NCI-H2227 (cell line): Measurements from ENCODE around the gene CACNA2D2.

Source experiments
- DNase-seq: peaks from one replicate; lab custom pipeline; 2025; ENCODE audit not compliant: unreplicated experiment; lab: John Stamatoyannopoulos, UW

The CACNA2D2 gene

DNA sequence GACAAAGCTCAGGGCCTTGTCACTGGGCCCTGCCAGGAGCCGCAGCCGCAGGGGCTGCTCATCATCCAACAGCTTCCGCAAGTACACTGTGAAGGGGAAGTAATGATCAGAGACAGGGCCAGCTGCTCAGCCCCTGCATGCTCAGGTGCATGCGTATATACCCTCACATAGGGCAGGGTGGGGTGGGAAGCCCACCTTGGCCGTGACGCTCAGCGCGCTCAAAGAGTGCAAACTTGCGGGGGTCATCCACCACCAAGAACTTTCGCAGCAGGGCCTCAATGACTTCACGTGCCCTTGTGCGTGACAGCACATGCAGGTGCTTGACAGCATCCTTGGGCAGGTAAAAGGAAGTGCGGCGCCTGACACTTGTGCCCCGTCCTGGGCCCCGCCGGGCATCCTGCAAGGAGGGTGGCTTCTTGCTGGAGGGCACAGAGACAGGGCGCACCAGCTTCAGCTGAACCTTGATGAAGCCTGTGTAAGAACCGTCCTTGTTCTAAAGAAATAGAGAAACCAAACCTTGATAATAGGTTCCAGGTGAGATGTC lies 172.0 kb downstream of the CACNA2D2 start:
- no peak for DNase-seq

DNA sequence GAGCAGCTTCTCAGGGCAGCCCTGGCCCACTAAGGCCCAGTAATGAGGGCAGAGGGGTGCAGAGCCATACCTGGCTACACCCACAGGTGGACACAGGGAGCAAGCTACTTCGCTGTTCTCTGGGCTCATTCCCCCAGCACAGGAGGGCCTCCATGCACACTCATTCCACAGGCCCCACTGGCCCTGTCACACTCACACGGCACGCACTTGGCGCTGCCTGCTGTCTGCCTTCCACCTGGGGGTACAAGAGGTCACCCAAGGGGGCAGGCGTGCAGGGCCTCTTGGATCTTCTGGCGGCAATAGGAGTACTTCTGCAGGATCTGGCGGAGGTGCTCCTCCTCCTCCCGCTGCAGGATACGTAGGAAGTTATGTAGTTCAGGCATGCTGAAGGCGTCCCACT lies 173.1 kb downstream of the CACNA2D2 start:
- no peak for DNase-seq

DNA sequence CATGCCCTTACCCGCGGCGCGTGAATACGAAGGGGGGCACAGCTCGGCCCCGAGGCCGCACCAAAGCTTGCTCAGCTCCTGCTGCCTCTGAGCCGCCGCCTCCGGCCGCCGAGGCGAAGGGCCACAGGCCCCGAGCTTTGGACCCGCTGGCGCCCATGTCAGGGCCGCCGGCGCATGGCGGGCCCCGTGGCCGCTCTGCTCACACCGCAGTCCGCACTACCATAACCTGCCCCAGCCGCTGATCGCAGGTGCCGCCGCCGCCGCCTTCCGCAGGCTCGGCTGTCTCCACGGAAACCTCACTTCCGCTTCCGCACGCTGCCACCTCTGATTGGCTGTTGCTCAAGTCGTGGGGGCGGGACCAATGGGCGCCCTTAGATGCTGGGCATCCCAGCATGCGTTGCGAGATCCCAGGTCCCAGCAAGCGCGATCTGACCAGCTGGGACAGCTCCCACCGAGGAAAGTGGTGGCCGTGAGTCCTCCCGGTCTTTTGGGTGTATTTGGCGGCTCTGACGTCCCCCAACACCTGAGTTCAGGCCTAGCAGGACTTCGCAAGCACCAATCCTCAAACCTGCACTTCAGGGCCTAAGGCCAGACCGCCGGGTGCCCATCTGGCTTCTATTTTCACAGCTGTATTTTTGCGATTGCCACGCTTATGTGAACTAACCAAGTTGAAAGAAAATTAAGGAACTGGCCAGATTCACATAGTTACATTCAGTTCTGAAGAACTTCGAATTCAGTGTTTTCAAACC lies 175.3 kb downstream of the CACNA2D2 start, which contains the start of gene TUSC2:
Gene TUSC2 (minus strand): TSS at position 281 of the 749 bp plus-strand sequence. CDS start 124 bp downstream, at position 157.
- peak; percentile 96 for DNase-seq

DNA sequence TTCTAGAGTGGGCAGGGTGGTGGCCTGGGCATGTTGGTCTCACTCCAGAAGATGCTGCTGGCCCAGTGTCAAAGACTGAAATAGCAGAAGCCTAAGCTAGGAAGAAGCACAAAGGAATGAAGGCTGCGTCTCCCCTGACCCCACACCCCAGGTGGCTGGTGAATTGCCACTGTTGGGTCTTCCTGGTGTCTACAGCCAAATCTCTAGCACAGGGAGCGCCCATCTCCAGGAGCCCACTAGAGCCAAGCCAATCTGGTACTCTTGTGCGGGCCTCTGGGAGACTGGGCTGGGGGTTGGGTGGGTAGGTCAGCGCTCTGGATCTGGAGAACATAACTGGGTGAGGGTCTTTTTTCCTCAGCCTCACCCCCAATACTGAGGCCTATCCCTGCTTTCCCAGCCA lies 176.3 kb downstream of the CACNA2D2 start:
- no peak for DNase-seq

DNA sequence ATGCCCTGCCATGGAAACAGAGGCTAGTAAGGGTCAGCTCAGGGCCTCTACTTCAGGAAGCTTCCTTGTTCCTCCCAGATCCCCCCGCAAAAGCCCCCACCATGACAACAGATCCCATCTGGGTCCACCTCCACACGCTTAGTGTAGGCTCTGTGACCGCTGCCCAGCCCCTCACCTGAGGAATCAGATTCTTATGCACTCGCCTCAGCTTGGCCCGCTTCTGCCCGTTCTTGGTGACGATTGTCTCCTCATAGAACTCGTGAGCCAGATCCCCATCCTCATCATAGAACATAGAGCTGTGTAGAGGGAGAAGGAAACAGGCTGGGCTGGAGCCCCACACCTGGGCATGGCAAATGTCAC lies 177.3 kb downstream of the CACNA2D2 start:
- no peak for DNase-seq

DNA sequence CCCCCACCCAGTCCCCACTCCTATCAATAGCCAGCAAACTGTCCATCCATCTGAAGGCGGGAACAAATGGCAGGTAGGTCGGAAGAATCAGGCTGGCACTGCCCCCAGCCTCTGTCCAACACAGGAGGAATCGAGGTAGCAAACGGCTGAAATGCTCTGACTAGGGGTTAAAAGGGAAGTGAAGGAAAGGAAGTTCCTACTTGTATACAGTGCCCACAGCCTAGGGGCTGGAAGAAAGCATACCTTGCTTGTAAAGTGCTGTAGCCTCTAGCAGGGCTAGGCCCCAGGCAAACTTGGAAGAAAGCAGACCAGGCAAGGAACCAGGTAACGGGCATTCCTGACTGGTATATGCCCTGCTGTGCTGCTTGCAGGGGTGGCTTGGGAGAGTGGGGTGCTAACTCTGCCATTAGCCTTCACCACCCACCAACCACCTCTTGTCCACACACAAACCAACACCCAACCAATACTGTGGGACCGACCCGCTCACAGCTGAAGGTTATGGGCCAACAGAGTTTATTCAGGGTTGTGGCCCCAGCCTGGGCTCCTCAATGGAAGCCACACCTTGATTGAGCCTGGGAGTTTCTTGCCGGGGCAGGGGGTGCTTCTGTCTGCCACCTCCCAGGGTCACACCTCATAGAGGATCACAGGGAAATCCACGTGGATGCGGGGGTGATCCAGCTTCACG lies 177.8 kb downstream of the CACNA2D2 start:
- DNase-seq: no peak

DNA sequence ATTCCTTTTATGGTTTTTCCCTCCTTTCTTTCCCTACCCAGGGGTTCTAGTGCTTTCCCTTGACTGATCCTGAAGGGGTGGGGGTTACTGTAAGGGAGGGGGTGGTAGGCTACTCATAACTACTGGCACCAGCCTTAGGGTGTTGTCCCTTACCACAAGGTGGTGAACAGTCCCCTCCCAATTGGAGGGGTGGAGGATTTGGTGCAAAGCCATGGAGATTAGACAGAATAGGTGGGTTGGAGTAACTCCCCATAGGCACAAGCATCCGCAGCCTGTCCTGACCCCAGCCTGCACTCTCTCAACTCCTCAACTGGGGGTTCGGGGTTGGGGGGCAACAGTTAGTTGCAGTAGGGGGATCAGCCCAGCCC lies 178.3 kb downstream of the CACNA2D2 start:
- no peak for DNase-seq

DNA sequence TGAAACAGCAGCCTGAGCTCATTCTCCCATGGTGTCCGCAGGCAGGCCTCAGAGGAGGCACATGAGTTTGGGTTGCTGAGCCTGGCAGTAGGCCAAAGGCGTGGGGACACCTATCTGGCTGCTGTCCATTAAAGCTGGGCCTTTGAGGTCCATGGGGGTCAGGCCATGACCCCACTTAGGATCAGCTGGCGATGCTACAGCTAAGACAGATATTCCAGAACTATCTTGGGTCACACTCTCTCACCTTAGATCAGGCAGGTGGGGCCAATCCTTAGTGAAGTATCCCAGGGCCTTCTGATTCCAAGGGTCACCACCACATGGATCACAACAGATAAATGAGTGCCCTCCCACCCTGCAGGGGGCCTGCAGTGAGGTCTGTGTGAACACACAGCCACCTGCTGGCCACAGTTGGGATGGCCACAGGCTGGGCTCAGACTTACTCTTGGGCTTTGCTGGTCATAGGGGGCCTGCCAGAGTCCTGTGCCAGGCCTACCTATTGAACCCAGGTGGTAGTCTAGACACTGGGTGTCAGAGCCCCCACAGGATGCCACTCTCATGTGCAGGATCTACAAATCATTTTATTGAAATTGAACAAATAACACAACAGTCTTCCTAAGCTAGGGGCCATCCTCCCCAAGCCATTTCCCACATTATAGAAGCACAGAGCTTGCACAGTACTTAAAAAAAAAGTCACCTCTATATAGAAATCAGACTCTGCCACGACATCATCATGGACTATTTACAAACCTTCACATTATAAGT lies 178.9 kb downstream of the CACNA2D2 start:
- DNase-seq: peak; percentile 81

DNA sequence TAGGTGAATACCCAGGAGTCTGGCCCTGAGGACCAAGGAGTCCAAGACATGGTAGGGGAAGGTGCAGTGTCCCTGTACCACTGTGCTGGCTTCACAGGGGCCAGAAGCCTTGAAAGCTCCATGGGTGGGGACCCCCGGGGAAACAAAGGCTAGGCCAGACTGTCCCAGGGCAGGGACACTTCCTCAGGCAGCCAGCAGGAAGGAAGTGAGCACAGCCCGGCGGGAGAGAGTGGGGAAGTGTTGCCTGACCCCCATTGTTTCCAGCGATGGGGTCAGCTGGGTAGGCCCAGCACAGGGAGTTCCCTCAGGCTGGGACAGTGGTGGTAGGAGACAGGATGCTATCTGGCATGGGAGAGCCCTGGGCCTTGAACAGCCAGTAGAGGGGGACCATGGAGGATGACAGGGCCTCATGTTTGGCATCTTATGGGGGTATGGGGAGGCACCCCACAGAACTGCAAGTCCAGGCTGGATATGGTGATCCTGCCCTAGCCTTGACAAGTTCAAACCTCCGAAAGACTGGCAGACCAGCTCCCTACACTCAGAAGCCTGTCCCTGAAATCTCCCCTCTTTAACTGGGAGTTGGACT lies 179.7 kb downstream of the CACNA2D2 start:
- DNase-seq: no peak

DNA sequence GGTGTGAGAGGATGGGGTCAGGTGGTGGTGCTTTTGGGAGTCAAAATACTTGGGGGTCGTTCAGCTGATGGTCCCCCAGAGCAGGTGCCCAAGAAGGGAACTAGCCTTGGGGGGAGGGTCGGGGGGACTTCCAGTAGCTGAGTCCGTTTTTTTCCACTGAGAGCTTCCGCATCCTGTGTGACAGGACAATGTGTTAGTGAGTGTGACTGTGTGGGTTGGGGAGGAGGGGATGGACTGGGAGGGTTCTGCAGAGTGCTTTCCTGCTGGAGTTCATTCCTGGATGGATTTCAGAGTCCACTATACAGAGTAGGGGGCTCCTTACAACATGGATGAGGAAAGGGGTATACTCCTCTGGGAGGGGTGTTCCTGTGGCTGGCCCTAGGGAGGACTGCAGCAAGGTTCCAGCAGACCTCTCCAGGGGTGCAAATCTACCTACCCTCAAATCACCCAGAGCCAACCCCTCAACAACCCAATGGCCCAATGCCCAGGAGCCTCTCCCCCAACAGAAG lies 180.3 kb downstream of the CACNA2D2 start:
- no peak for DNase-seq

DNA sequence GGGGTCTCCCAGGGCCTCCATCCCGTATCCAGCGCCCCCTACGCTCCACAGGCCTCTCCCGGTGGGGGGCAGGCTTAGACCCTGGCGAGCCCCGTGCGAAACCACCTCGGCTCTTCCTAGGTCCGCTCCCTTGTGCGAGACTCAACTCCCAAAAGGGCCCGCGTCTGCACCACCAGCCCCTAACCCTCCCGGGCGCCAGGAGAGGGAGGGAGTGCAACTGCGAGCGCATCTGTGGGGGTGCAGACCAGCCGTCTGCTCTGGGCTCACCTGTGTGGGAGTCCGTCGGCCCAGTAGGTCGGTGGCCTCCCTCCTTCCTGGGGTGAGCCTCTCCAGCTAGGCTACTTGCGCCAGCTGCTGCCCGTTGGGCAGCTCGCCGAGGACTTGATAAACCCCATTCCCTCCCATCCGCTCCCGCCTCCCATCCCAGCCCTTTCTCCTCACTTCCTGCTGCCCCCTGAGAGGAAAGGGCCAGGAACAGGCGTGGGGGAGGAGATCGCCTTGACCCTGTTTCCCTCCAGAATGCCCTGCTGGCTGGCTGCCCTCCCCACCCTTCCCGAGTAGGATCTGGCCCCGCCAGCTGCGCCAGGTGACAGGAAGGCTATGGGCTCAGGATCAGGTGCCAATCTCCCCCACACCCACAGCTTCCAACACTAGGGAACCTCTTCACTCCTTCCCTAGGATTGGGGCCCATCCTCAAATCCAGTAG lies 180.9 kb downstream of the CACNA2D2 start, which contains the start of gene HYAL2:
Gene HYAL2 (minus strand): TSS at position 360 of the 706 bp plus-strand sequence. CDS start 2,256 bp downstream, outside the sequence.
- DNase-seq: no peak

DNA sequence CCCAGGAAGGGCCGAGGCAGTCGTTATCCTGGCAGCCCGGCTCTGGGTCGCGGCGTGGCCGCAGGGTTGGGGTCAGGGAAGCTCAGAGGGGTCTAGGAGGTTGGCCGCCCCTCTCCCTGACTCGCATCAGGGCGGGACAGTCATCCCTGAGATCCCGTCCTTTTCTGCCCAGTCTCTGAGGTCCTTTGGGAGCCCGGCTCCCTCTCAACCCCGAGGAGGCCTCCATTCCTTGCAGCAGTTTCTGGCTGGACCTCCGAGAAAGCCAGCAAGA lies 181.4 kb downstream of the CACNA2D2 start:
- DNase-seq: no peak

DNA sequence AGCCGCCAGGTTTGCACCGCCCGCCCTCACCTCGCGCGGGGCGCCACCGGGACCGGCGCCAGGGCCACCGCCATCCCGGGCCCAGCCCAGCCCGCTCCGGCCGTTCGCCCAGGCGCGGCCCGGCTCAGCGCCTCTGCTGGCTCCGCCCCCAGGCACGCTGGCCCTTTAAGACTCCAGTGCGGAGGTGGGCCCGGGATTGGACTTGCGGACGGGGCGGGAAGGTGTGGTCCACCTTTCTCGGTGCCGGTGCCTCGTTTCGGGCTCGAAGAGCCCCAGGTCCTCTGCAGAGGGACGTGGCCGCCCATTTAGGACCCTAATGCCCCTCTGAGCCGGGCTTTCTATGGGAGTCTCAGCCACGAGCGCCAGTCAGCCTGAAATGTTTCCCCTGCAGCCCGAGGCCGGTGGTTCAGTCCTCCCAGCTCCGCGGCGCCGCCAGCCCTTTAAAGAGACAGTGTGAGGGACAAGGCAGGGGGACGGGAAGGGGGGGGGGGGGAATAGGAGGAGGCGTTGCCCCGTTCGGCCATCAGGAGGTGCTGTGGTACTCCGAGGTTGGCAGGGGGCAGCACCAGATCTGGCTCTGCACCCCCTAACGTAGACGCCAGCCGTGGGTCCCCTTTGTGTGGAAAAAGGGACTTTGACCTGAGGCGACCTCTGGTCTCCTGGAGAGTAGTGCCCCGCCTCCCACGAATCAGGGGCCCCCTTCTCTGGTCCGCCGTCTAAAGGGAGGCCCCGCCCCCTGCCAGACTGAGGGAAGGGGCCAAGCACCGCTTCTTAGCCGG lies 181.9 kb downstream of the CACNA2D2 start:
- peak; percentile 88 for DNase-seq

DNA sequence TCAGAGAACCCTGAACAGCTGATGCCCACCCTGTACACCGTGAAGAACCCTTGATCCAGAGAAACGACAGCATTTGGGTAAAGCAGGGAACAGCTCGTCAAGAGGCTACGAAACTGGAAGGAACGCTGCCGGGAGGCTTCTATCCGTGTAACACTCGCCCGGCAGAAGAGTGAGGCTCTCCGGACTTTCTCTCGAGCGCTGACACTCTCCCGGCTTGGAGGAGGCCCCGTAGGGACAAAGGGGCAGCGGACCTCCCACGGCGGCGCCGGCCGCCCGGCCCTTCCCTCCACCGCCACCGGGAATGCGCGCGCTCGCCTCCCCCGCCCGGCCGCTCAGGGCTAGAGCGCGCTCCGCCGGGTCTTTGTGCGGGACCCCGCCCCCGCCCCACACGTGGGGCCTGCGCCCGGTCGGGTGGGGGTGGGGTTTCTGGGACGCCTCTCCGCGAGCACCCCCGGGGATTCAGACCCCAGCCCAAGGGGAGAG lies 182.5 kb downstream of the CACNA2D2 start:
- peak; percentile 84 for DNase-seq

DNA sequence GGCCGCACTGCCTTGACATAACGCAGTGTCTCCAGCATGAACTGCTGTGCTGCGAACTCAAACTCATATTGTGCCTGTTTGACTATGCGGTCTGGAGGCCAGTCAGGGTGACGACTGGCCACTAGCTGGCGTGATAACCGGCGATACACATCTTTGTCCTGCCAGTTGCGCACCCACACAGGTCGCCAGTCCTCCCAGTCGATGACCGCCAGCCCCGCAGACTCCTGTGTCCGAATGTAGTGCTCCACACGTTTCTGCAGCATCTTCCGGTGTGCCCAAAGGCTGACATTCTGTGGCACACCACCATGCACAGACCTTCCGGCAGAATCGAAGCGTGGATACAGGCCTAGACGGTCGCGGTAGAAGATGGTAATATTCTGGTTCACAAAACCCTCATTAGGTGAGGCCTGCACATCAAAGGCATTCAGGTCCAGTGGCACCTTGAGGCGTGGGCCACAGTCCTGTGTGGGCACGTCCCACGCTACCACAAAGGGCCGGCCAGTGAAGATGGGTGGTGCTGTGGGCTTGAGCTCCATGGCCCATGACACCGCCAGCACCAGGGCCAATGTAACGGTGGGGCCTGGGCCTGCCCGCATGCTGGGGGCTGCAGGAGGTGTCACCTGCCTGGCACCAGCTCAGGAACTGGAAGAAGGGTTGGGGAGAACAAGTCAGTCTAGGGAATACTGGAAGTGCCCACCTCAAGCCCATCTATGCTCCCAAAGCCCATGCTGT lies 183.4 kb downstream of the CACNA2D2 start:
- no peak for DNase-seq

DNA sequence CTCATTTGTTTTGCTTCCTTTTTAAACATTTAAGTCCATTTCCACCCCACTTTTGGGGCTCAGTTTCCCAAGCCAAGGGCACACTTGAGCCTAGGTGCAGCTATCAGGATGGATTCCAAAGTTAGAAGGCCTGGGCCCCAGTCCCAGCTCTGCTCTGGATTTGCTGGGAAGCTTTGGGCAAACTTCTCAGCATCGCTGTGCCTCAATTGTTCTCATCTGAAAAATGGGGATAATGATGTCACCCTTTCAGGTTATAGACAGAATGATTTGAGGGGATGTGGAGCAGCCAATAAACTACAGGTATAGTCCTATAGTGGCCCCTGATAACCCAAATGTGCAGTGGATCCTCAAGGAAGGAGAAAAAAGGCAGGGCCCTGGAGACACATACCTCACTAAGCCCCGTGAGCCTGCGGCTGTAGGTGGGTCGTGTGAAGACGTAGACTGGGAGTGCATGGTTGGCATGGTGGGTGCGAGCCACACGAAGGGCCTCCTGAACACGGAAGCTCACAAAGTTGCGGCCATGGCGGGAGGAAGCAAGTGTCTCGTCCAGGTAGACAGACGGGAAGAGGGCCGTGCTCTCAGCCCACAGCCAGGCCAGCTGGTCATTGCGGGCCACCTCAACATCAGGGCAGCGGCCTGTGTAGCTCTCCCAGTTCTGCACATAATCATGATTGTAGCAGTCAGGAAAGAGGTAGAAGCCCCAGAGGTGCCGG lies 184.1 kb downstream of the CACNA2D2 start:
- DNase-seq: no peak

DNA sequence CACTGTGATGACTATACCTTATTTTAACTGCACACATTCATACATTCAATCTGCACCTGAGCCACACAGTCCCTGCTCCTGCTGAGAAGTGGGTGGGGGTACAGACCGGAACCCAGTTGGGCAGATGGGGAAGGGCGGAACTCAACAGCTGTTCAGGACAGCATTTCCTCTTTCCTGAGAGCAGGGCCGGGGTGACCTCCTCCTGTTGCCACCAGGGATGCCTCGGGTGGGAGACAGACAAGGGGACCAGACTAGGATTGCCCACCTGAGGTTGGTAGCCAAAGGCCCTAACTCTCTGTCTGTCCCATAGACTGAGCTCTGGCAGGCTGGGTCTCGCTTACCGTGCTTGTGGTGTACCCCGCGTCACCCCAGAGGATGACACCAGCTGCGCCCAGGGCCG lies 184.8 kb downstream of the CACNA2D2 start:
- DNase-seq: no peak

DNA sequence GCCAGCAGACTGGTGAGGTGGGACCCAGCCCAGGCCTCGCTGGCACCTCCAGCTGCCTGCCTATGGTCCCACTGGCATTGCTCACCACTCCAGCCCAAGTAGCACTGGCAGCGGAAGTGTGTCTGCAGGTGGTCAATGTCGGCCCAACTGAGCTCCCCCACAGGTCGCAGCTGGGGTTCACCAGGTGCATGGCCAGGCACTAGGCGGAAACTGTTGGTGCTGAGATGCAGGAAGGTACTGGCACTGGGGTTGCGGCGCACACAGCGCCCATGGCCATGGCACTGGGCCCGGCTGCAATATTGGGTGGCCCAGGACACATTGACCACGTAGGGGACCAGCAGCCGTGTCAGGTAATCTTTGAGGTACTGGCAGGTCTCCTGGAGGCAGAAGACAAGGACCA lies 185.3 kb downstream of the CACNA2D2 start:
- no peak for DNase-seq
